C4-2B (cell line): Measurements from ENCODE around the gene MTA2.

Experiments
- H3K27ac ChIP-seq: fragments of 450-650 bp; 2 replicates; pipeline ENCODE4 v1.5.1; 2017
- ZFX ChIP-seq: fragments of 450-650 bp; IDR thresholded peaks from 2 replicates; pipeline ENCODE4 v1.6.1; 2017
- TF ChIP-seq, protein P1 (sequence below): fragments of 450-650 bp; conservative IDR thresholded peaks from 2 replicates; pipeline ENCODE4 v1.5.1; 2017; ENCODE audit warnings: mild to moderate bottlenecking

MTA2 gene

GRCh38 chr11:62599901-62600300 lies 1.8 kb downstream of the MTA2 start:
- TF ChIP-seq, protein P1, sequence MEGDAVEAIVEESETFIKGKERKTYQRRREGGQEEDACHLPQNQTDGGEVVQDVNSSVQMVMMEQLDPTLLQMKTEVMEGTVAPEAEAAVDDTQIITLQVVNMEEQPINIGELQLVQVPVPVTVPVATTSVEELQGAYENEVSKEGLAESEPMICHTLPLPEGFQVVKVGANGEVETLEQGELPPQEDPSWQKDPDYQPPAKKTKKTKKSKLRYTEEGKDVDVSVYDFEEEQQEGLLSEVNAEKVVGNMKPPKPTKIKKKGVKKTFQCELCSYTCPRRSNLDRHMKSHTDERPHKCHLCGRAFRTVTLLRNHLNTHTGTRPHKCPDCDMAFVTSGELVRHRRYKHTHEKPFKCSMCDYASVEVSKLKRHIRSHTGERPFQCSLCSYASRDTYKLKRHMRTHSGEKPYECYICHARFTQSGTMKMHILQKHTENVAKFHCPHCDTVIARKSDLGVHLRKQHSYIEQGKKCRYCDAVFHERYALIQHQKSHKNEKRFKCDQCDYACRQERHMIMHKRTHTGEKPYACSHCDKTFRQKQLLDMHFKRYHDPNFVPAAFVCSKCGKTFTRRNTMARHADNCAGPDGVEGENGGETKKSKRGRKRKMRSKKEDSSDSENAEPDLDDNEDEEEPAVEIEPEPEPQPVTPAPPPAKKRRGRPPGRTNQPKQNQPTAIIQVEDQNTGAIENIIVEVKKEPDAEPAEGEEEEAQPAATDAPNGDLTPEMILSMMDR, result no peak
- no peak for TF ChIP-seq ZFX
- peak overlapping the region; percentile 100 for H3K27ac ChIP-seq

GRCh38 chr11:62599069-62599696 lies 2.5 kb downstream of the MTA2 start:
- TF ChIP-seq, protein P1, result no peak
- no peak for TF ChIP-seq ZFX
- H3K27ac ChIP-seq, result peak overlapping the region; percentile 100

- H3K27ac ChIP-seq, result no peak overlapping the region
- TF ChIP-seq ZFX, result no peak
- TF ChIP-seq, protein P1, result no peak
Measured at GRCh38 chr11:62595124-62595523, 6.5 kb downstream of the MTA2 start.

- H3K27ac ChIP-seq, result peak overlapping the region; percentile 78; the same call in 1 of the 2 replicates
- no peak for TF ChIP-seq ZFX
- TF ChIP-seq, protein P1, result peak; percentile 78
Measured at GRCh38 chr11:62593434-62594044, 8.1 kb downstream of the MTA2 start.

- H3K27ac ChIP-seq, result peak overlapping the region; percentile 78
- TF ChIP-seq, protein P1, result no peak
- no peak for TF ChIP-seq ZFX
Measured at GRCh38 chr11:62592989-62593421, 8.7 kb downstream of the MTA2 start.

DNA sequence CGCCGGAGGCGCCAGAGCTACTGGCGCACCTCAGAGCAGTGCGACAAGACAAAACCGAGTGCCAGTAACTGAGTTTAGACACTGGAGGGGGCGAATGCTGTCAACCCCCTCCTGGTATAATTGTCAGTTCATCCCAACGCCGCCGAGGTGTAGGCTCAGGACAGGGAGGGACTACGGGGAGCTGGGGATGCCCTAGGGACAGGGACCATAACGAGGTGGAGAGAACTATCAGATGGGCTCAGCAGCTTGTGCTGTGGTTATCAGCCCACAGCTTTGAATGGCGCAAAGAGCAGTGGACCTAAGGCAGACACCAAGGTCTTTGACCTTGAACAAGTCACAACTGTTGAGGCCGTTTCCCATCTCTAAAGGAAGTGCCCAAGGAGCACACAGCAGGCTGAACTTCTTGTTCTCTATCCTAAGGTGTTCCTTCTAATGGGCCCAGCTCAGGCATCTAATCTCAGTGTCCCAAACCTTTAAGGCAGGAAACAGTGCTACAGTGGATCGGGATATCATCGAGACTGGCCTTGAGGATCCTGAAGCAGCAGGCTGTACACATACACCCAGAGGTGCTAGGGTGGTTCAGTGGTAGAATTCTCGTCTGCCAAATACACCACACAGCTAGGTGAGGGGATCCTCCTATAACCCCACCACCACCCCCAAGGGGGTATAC lies 9.4 kb downstream of the MTA2 start:
- H3K27ac ChIP-seq, result peak overlapping the region; percentile 78
- TF ChIP-seq ZFX, result no peak
- TF ChIP-seq, protein P1, result no peak

GRCh38 chr11:62591448-62592145 lies 10.1 kb downstream of the MTA2 start, which contains the start of gene TUT1:
TSS of gene TUT1 (minus strand) at chr11:62591523. CDS start at chr11:62591485, 38 bp downstream.
- TF ChIP-seq ZFX, result no peak
- TF ChIP-seq, protein P1, result no peak
- peak within 1 kb of the TSS; percentile 78 for H3K27ac ChIP-seq
